Measurements from ENCODE around the gene KRT40. TPM values are rescaled to one million over a fixed set of nuclear protein-coding genes. Genes with fewer than 3 reads are reported as not detected.

The KRT40 gene
- polyA plus RNA-seq (2012; ENCODE audit: insufficient read depth, insufficient read length, low read depth): not detected

GRCh38 chr17:40984226-40984625 lies at the start of gene KRT40:
Gene KRT40 (minus strand): TSS chr17:40984326. CDS start chr17:40984273, 53 bp downstream.
- no peaks in the 10 kb centered on the region for H3K36me3 ChIP-seq
- no peak for DNase-seq
- no peaks in the 10 kb centered on the region for H3K4me1 ChIP-seq
- no peak within 1 kb of the TSS for H3K4me3 ChIP-seq (ENCODE audit: low read depth, low read length)
- H3K27me3 ChIP-seq: peaks cover 17% of the 10 kb centered on the region
- TF ChIP-seq CTCF (IDR thresholded peaks at IDR 0.05; ENCODE audit: low read depth, low read length): no peak
- no peaks in the 10 kb centered on the region for H3K9me3 ChIP-seq

GRCh38 chr17:41029633-41030245 lies 45.6 kb upstream of the KRT40 start, which contains the start of gene KRTAP1-4:
Gene KRTAP1-4 (minus strand): TSS chr17:41030195. CDS start chr17:41030078, 117 bp downstream.
- H3K27me3 ChIP-seq: peaks cover 71% of the 10 kb centered on the region
- no peaks in the 10 kb centered on the region for H3K9me3 ChIP-seq
- no peak within 1 kb of the TSS for H3K4me3 ChIP-seq (ENCODE audit: low read depth, low read length)
- no peaks in the 10 kb centered on the region for H3K4me1 ChIP-seq
- no peaks in the 10 kb centered on the region for H3K36me3 ChIP-seq
- TF ChIP-seq CTCF (IDR thresholded peaks at IDR 0.05; ENCODE audit: low read depth, low read length): no peak
- DNase-seq: no peak

GRCh38 chr17:41026715-41027471 lies 42.8 kb upstream of the KRT40 start, which contains the start of gene KRTAP1-5:
Gene KRTAP1-5 (minus strand): TSS chr17:41027208. CDS start chr17:41027155, 53 bp downstream.
- H3K4me3 ChIP-seq (ENCODE audit: low read depth, low read length): no peak within 1 kb of the TSS
- no peak for TF ChIP-seq CTCF (IDR thresholded peaks at IDR 0.05; ENCODE audit: low read depth, low read length)
- no peak for DNase-seq
- no peaks in the 10 kb centered on the region for H3K9me3 ChIP-seq
- no peaks in the 10 kb centered on the region for H3K4me1 ChIP-seq
- H3K27me3 ChIP-seq: peaks cover 51% of the 10 kb centered on the region
- H3K36me3 ChIP-seq: no peaks in the 10 kb centered on the region

GRCh38 chr17:41024697-41025096 lies 40.6 kb upstream of the KRT40 start:
- no peaks in the 10 kb centered on the region for H3K36me3 ChIP-seq
- no peaks in the 10 kb centered on the region for H3K4me1 ChIP-seq
- H3K27me3 ChIP-seq: peaks cover 33% of the 10 kb centered on the region
- DNase-seq: no peak
- no peaks in the 10 kb centered on the region for H3K9me3 ChIP-seq
- TF ChIP-seq CTCF (IDR thresholded peaks at IDR 0.05; ENCODE audit: low read depth, low read length): no peak
- H3K4me3 ChIP-seq (ENCODE audit: low read depth, low read length): no peak overlapping the region

- Histone ChIP-seq H3K27me3 (peaks cover 14% of the 10 kb centered on the region), H3K36me3 (no peaks in the 10 kb centered on the region), H3K4me3 (ENCODE audit: low read depth, low read length) (no peak overlapping the region), H3K9me3 (no peaks in the 10 kb centered on the region), H3K4me1 (no peaks in the 10 kb centered on the region)
- TF ChIP-seq CTCF (IDR thresholded peaks at IDR 0.05; ENCODE audit: low read depth, low read length): no peak
- DNase-seq: no peak
These were observed 36.2 kb upstream of the KRT40 start for GRCh38 chr17:41020336-41020735.

GRCh38 chr17:41019415-41019814 lies 35.3 kb upstream of the KRT40 start:
- H3K9me3 ChIP-seq: no peaks in the 10 kb centered on the region
- peaks cover 16% of the 10 kb centered on the region for H3K27me3 ChIP-seq
- H3K4me1 ChIP-seq: no peaks in the 10 kb centered on the region
- no peak overlapping the region for H3K4me3 ChIP-seq (ENCODE audit: low read depth, low read length)
- no peaks in the 10 kb centered on the region for H3K36me3 ChIP-seq
- TF ChIP-seq CTCF (IDR thresholded peaks at IDR 0.05; ENCODE audit: low read depth, low read length): no peak
- DNase-seq: no peak

Measured in BE2C (cell line).